Gastrocnemius medialis (tissue), 4 donors: Measurements from ENCODE around the gene STARD13. TPM values are rescaled to one million over a fixed set of nuclear protein-coding genes. Genes with fewer than 3 reads are reported as not detected.
A peak's percentile ranks its signal among the peaks of the same experiment; 100 is the strongest.

Experiments used
- ATAC-seq, 2 donors: fragments of 150-250 bp; one replicate each; pipeline ENCODE4 v1.9.1; 2016
- DNase-seq, 2 donors: peaks; one replicate each; pipeline ENCODE4 v3.0.0-alpha.2; 2019
- H3K27ac ChIP-seq, 4 donors: fragments of 200-600 bp; sonication (generic); 1 replicate in 1 of 4; 2 replicates in 3 of 4; pipeline ENCODE4 v1.5.1; 2016 to 2018; ENCODE audit warnings: mild to moderate bottlenecking in 2 of 4, moderate library complexity in 1 of 4
- H3K27me3 ChIP-seq, 3 donors: fragments of 200-600 bp; sonication (generic) in 2 of 3; 1 replicate in 1 of 3; 2 replicates in 2 of 3; pipeline versions ENCODE4 v1.5.1 to v1.6.0; 2016 to 2019; ENCODE audit warnings: mild to moderate bottlenecking in 1 of 3, moderate library complexity in 1 of 3
- H3K36me3 ChIP-seq, 2 donors: fragments of 200-600 bp; sonication (generic) in 1 of 2; one replicate each; pipeline ENCODE4 v1.5.1; 2017 to 2018
- H3K4me1 ChIP-seq, 2 donors: fragments of 200-600 bp; sonication (generic) in 1 of 2; one replicate each; pipeline ENCODE4 v1.5.1; 2016 to 2017; ENCODE audit warnings: mild to moderate bottlenecking in 2 of 2
- H3K4me3 ChIP-seq, 4 donors: fragments of 200-600 bp; sonication (generic) in 3 of 4; 1 replicate in 1 of 4; 2 replicates in 3 of 4; pipeline ENCODE4 v1.5.1; 2016 to 2019; ENCODE audit warnings: mild to moderate bottlenecking in 2 of 4
- H3K9me3 ChIP-seq, 3 donors: fragments of 200-600 bp; sonication (generic) in 2 of 3; 1 replicate in 1 of 3; 2 replicates in 2 of 3; pipeline ENCODE4 v1.5.1; 2016 to 2019
- CTCF ChIP-seq, 5 experiments: fragments of 450-650 bp in 3 of 5; fragments of 200-600 bp in 2 of 5; sonication (generic) in 2 of 5; IDR thresholded peaks in 4 of 5; conservative IDR thresholded peaks in 1 of 5; 1 replicate in 4 of 5; 2 replicates in 1 of 5; pipeline ENCODE4 v1.5.1; 2016 to 2019; ENCODE audit warnings: antibody characterized with exemption in 5 of 5, mild to moderate bottlenecking in 3 of 5, moderate library complexity in 3 of 5
- POLR2A ChIP-seq, 2 donors: fragments of 450-650 bp; IDR thresholded peaks; one replicate each; pipeline ENCODE4 v1.6.1; 2017; ENCODE audit warnings: antibody characterized with exemption in 2 of 2, mild to moderate bottlenecking in 2 of 2, moderate library complexity in 2 of 2
- in situ Hi-C, 4 donors: fragments of 200-750 bp; cut with MboI; loops; one replicate each; pipeline versions ENCODE4 v1.15.0 to v1.8.0; 2017; ENCODE audit warnings: low sequenced_read_pairs in 4 of 4
- intact Hi-C: fragments of 100-400 bp; cut with DNase I; formaldehyde crosslinking; loops from one replicate; pipeline ENCODE4 v1.15.1; 2023; ENCODE audit warnings: low total_unique reads
- total RNA-seq, 4 donors: library from RNA; depleted of rRNA; stranded (reverse); fragments of >200 nt; gene quantifications; one replicate each; pipeline versions ENCODE4 v1.1.0 to v1.2.3, GENCODE V29; 2016

Gene STARD13
- total RNA-seq, 4 donors from 2014 or later = 7.7 to 19.3 (median 12.0) TPM

GRCh38 chr13:33147832-33148231 lies 137.7 kb downstream of the STARD13 start:
- no peak overlapping the region for H3K27ac ChIP-seq
- ATAC-seq = no peak
- no peak for DNase-seq
- H3K36me3 ChIP-seq = no peaks in the 10 kb centered on the region
- TF ChIP-seq POLR2A (IDR thresholded peaks at IDR 0.05) (no peak), CTCF (IDR thresholded peaks at IDR 0.05 in 4 of 5, conservative IDR thresholded peaks at IDR 0.05 in 1 of 5) (no peak)
- peaks cover 8 to 22% of the 10 kb centered on the region in 2 donors for H3K4me1 ChIP-seq
- no peaks in the 10 kb centered on the region for H3K9me3 ChIP-seq
- no peak overlapping the region for H3K4me3 ChIP-seq
- in situ Hi-C loops = no loop called here
- H3K27me3 ChIP-seq = no peaks in the 10 kb centered on the region
- intact Hi-C loops = loop anchor here (2.0 kb wide), 1 partner anchor 15 kb away; no protein-coding TSS in a partner anchor

GRCh38 chr13:33146843-33147611 lies 138.5 kb downstream of the STARD13 start:
- peaks cover 8 to 19% of the 10 kb centered on the region in 2 donors for H3K4me1 ChIP-seq
- H3K4me3 ChIP-seq = no peak overlapping the region
- in situ Hi-C loops (no loop called here), intact Hi-C loops (no loop called here)
- no peak for ATAC-seq
- H3K27ac ChIP-seq = no peak overlapping the region
- no peaks in the 10 kb centered on the region for H3K27me3 ChIP-seq
- no peaks in the 10 kb centered on the region for H3K36me3 ChIP-seq
- TF ChIP-seq CTCF (IDR thresholded peaks at IDR 0.05 in 4 of 5, conservative IDR thresholded peaks at IDR 0.05 in 1 of 5) (no peak), POLR2A (IDR thresholded peaks at IDR 0.05) (no peak)
- no peak for DNase-seq
- no peaks in the 10 kb centered on the region for H3K9me3 ChIP-seq

GRCh38 chr13:33145667-33146066 lies 139.9 kb downstream of the STARD13 start:
- TF ChIP-seq POLR2A (IDR thresholded peaks at IDR 0.05) (no peak), CTCF (IDR thresholded peaks at IDR 0.05 in 4 of 5, conservative IDR thresholded peaks at IDR 0.05 in 1 of 5) (no peak)
- no peaks in the 10 kb centered on the region for H3K36me3 ChIP-seq
- intact Hi-C loops (no loop called here), in situ Hi-C loops (no loop called here)
- no peak overlapping the region for H3K4me3 ChIP-seq
- no peaks in the 10 kb centered on the region for H3K27me3 ChIP-seq
- H3K9me3 ChIP-seq = no peaks in the 10 kb centered on the region
- no peak for ATAC-seq
- DNase-seq = no peak
- peaks cover 18 to 19% of the 10 kb centered on the region in 2 donors for H3K4me1 ChIP-seq
- peak overlapping the region in 1 of 4 donors; percentile 22 for H3K27ac ChIP-seq

GRCh38 chr13:33144358-33144784 lies 141.2 kb downstream of the STARD13 start:
- H3K4me1 ChIP-seq = peaks cover 29 to 31% of the 10 kb centered on the region in 2 donors
- TF ChIP-seq POLR2A (IDR thresholded peaks at IDR 0.05) = no peak
- TF ChIP-seq CTCF (IDR thresholded peaks at IDR 0.05 in 4 of 5, conservative IDR thresholded peaks at IDR 0.05 in 1 of 5) = no peak
- intact Hi-C loops = no loop called here
- no peak for DNase-seq
- H3K4me3 ChIP-seq = no peak overlapping the region
- H3K9me3 ChIP-seq = no peaks in the 10 kb centered on the region
- no peak for ATAC-seq
- H3K27me3 ChIP-seq = no peaks in the 10 kb centered on the region
- no peaks in the 10 kb centered on the region for H3K36me3 ChIP-seq
- in situ Hi-C loops = no loop called here
- no peak overlapping the region for H3K27ac ChIP-seq
